HG02870 (cell line): ENCODE results near the gene ATG10.
"Not testable (repeated sequence)": the region's sequence is repeated elsewhere in the genome, so short reads cannot be mapped to it uniquely, and the experiment has no call there.

Experiments used
- ATAC-seq: cut with Tn5 transposase; IDR thresholded peaks from one replicate; pipeline ENCODE4 v1.9.1; 2021; ENCODE audit warnings: mild to moderate bottlenecking, moderate library complexity; ENCODE audit not compliant: unreplicated experiment

The ATG10 gene

DNA sequence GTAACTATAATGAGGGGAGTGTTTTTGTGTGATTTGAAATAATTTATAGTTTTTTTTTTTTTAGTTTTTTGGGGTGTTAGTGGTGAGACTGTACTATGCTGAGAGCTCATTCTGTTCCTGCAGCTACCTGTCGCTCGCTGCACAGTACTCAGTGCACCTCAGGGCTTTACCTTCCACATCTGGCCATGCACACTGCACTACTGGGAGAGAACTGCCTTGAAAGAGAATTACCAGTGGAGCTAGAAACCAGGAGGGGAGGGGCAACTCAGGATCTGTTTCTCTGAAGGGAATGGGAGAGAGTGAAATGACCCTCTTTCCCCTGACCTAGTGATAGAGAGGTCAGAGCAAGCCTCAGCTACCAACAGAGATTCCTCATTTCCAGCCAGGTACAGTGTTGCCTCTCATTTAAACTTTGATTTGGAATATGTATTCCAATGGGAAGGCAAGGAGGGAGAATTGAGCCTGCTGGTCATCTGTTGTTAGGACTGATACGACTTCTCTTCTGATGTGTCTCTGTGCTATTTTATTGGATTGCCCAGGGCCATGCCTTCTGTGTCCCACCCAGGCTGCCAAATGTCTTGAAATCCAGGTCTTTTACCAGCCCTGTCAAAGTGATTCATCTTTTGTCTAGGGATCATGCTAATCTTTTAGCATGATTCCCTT lies 8.9 kb downstream of the ATG10 start:
- no peak for ATAC-seq

DNA sequence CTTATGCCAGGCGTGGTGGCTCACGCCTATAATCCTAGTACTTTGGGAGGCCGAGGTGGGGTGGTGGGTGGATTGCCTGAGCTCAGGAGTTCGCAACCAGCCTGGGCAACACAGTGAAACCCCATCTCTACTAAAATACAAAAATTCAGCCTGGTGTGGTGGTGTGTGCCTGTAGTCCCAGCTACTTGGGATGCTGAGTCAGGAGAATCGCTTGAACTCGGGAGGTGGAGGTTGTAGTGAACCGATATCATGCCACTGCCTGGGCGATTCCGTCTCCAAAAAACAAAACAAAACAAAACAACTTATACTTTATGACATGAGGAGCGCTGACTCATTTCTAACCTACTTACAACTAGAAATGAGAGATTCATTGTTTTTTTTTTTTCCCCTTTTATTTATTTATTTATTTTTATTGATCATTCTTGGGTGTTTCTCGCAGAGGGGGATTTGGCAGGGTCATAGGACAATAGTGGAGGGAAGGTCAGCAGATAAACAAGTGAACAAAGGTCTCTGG lies 10.4 kb downstream of the ATG10 start:
- ATAC-seq, result not testable (repeated sequence)

DNA sequence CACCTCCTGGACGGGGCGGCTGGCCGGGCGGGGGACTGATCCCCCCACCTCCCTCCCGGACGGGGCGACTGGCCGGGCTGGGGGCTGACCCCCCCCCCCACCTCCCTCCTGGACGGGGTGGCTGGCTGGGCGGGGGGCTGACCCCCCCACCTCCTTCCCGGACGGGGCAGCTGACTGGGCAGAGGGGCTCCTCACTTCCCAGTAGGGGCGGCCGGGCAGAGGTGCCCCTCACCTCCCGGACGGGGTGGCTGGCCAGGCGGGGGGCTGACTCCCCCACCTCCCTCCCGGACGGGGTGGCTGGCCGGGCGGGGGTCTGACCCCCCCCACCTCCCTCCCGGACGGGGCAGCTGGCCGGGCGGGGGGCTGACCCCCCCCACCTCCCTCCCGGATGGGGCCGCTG lies 11.3 kb downstream of the ATG10 start:
- ATAC-seq, result not testable (repeated sequence)

DNA sequence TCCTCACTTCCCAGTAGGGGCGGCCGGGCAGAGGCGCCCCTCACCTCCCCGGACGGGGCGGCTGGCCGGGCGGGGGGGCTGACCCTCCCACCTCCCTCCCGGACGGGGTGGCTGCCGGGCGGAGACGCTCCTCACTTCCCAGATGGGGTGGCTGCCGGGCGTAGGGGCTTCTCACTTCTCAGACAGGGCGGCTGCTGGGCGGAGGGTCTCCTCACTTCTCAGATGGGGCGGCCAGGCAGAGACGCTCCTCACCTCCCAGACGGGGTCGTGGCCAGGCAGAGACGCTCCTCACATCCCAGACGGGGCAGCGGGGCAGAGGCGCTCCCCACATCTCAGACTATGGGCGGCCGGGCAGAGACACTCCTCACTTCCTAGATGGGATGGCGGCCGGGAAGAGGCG lies 11.7 kb downstream of the ATG10 start:
- ATAC-seq, result not testable (repeated sequence)

DNA sequence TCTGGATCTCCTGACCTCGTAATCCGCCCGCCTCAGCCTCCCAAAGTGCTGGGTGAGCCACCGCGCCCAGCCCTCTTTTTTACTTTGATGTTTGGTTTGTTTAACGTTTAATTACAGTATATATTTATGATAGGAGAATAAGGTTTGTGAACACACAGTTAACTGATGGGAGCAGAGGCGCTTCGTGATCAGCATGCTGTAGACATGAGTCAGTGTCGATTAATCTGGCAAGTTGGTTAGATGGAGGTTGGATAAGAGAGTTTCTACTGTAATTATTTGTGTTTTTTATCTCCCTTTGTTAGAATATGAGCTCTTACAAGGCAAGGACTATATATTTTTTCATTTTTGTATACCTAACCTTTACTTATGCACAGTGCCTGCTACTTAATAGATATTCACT lies 14.3 kb downstream of the ATG10 start:
- no peak for ATAC-seq

DNA sequence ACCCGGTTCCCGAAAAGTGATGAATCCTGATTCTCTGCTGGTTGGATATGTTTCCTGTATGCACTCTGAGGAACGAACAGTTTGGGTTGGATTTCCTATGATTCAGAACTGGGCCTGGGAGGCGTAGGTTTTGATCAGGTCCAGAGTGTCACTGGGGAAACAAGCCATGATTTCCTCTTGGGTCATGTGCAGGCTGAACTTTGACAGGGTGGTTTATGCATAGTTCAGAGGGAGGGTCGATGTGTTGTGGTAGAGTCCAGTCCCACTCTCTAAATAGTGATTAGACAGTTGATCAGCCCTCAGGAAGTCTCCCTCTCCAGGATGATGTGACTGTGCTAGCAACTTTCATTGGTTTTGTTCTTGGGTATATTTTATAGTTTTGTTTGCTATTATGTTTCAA lies 17.4 kb downstream of the ATG10 start:
- no peak for ATAC-seq

DNA sequence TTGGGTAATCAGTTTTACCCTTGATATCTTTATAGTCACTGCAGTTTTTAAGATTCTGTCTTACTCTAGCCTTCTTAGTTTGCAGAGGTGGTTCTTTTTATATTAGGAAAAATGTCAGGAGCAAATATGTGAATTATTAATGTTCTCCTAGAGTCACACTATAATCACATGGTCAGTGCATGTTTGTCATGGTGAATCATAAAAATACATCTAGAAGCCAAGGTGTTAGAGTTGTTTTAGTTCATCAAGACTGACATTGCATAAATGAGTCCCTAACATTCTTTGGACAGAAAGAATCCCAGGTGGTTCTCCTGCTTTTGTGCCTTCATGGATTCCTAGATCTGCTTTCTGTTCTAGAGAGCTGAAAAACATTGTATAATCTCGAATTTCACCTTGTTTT lies 22.9 kb downstream of the ATG10 start:
- no peak for ATAC-seq

DNA sequence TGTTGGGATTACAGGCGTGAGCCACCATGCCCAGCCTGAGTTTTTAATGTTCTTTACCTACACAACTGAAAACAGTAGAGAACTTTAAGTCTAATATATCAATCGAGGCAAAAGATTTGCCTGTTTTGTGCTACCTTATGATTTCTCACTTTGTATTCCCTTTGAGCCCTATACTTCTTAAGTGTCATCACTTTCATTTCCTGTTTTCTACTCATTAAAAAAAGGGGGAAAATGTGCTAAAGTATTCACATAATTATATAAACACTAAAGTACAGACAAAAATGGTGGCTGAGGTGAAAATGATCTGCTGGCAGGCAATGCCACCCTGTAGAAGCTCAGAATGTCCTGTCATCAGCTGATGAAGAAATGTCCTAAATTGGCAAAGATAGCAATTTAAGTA lies 23.6 kb downstream of the ATG10 start:
- no peak for ATAC-seq

DNA sequence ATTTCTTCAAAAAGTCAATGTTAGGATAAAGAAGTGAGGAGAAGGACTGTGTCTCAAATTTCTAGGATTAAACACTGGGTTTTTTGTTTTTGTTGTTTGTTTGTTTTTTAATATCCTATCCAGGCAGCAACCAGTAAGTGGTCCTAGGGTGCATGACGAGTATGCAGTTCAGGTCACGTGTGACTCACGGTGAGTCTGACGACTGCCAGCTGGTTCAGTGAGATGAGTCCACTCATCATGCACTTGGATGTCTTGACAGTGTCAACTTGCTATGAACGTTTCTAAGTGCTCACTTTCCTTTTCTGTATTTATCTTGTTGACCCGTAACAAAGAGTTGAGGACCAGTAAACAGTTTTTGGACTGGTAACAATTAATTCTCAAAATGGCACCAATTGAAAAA lies 32.7 kb downstream of the ATG10 start:
- ATAC-seq, result no peak

DNA sequence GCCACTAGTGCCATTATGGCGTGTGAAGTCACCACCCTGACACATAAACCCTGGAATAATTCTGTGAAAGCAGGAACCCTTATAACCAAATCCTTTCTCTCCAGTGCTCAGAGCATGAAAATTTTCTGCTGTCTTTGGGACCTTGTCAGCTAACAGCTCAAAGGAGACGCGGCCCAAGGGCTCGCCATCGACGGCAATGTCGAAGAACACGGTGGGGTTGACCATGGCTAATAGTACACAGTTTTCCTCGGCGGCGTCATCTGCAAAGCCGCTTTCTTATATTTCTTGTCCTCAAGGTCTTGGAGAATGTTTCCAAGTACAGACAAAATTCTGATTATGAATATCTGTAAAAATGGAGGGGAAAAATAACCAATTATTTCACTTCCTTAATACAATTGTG lies 38.0 kb downstream of the ATG10 start:
- not testable (repeated sequence) for ATAC-seq

DNA sequence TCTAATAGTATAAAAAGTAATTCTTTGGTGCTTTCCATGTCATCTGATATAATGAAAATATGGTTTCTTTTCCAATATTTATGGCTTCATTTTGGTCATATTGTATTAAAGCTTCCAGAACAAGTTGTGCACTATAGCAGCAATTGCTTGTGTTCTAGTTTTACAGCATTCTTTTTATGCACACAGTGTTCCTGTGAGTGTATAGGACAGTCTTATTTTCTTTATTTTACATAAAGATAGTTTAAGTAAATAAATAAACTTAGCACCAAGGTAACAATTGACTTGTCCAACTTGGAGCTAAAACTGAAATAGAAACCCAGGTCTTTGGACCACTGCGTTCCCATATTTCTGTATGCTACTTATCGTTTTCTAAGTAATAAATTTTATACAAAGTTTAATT lies 38.9 kb downstream of the ATG10 start:
- no peak for ATAC-seq

DNA sequence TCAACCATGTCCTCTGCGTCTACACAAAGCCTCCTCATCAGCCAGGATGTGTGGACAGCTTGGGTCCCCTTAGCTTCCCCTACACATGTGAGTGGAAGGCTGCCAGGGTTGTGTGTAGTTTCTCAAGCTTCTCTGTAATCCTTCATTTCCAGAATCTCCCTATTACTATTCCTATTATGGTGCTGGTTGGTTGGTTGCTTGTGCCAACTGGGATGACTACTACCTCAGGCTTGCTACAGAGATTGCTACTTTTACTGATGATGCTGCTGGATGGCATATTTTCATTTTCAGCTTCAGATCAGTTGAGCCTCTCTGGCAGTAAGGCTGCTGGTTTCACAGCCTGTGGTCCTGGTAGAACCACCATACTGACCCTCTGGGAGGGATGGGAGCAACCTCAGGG lies 39.9 kb downstream of the ATG10 start:
- ATAC-seq, result no peak

DNA sequence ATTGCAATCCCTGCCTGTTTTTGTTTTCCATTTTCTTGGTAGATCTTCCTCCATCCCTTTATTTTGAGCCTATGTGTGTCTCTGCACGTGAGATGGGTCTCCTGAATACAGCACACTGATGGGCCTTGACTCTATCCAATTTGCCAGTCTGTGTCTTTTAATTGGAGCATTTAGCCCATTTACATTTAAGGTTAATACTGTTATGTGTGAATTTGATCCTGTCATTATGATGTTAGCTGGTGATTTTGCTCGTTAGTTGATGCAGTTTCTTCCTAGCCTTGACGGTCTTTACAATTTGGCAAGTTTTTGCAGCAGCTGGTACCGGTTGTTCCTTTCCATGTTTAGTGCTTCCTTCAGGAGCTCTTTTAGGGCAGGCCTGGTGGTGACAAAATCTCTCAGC lies 42.8 kb downstream of the ATG10 start:
- ATAC-seq, result not testable (repeated sequence)

DNA sequence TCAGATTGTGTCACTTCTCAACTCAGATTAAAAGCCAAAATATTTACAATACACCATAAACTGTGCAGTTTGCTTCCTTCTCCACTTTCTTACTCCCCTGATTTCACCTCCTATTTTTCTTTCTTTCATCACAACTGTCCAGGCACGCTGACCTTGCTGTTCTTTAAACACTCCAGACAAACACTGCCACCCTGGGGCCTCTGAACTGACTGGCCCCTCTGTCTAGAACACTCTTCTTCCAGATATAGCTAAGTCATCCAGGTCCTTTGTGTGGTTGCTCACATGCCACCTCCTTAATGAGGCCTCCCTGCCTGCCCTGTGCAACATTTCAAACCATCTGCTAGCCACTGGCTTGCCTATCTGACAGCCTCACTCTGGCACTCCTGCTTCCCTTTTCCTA lies 46.6 kb downstream of the ATG10 start:
- ATAC-seq, result no peak

DNA sequence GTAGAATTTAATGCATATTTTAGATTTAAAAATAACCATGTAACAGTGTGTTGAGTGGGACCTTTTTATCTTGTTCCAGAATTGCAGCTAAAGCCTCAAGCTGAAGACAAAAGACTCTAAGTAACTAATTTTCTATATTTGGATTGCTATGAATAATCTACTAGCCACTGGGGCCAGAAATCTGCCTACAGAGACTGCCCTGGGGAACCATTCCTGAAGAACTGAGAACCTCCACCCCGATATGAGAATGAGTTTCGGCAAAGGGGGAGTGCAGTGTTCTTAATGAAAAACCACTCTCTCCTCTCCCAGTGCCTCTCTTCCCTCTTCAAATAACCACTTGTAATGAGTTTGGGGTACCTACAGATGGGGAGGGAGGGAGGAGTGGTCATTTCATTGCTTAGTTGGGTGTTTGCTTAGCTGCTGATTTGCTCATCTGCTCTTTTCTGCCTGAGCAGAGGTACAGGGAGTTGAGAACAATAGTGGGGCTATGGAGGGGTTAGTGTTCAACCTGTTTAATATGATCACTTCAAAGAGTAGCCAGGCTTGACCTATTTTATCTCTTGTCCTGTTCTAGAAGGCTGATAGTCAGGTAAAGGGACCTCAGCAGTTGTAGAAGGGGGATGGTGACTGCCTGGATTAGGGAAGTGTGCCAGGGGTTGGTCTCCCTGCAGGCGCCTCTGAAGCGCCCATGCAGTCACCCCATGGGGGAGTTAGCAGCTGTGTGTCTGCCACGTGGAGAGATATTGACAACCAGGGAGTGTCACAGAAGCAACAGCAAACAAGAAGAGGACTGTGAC lies 47.7 kb downstream of the ATG10 start:
- no peak for ATAC-seq

DNA sequence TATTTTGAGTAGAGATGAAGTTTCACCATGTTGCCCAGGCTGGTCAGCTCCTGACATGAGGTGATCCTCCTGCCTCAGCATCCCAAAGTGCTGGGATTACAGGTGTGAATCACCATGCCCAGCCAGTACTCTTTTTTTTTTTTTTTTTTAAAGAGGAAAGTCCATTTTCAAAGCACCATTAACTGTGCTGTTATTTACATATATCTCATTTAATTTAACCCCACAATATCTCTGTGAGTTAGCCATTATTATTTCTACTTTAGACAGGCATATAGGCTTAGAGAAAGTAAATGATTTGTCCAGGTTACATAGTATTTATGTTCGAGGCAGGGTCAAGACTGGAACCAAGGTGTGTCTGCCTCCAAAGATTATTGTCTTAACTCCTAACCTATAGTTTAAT lies 50.7 kb downstream of the ATG10 start:
- no peak for ATAC-seq

DNA sequence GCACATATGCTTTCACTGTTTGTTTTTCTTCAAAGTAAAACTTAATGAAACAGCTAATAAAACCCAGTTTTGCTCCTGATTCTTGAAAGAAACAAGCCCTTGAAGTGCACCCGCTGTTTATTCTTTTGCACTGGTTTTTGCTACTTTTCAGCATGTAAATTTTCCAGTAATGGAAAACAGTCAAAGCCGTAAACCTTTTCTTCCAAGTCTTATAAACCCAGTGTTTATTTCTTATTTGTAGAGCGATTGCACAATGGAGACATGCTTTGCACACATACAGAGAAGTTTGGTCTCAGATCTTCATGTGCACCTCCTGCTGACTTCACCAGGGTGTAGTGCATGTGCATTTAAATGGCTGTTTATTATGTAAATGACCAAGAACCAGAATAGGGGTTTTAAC lies 51.8 kb downstream of the ATG10 start:
- ATAC-seq, result no peak

DNA sequence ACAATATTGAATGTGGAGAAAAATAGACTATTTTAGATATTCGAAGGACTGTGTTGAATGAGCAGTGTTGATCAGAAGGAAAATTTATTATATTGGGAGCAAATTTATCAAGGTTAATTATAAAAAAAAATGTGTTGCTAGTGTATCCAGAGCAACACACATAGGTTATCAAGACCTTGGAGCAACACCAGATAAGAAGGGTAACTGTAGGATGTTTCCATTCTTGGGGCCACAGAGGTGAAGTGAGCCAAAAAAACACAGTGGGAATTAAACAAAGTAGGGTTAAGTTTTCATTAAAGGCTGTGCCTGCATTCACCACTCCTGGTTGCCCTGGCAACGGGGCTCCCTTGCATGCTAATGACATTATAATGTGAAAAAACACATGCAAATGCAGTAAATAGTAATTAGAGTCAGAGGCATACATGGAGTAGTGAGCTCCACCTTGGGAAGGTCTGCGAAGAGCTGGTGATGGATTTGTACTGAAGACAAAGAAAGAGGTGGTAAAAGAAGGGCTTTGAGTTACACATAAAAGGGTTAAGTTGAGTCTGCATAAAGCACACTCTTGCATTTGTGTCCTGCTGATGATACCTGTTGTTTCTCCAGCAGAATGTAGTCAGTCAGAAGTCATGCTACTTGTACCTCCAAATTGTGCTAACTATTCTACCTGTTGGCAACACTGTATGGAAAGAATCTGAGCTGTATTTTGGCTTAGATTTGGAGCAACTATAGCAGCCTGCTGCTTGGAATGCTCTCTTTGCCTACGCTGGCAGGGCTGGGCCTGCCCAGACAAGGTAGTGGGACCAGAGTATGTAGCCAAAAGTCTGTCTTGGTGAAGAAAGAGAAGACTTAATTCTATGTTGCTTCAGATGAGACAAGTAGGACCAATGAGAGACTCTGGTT lies 59.6 kb downstream of the ATG10 start:
- ATAC-seq, result no peak

DNA sequence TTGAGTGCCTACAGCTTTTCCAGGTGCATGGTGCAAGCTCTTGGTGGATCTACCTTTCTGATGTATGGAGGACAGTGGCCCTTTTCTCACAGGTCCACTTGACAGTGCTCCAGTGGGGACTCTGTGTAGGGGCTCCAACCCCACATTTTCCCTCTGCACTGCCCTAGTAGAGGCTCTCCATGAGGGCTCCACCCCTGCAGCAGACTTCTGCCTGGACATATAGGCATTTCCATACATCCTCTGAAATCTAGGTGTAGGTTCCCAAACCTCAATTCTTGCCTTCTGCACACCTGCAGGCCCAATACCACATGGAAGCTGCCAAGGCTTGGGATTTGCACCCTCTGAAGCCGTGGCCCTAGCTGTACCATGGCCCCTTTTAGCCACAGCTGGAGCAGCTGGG lies 71.1 kb downstream of the ATG10 start:
- ATAC-seq, result not testable (repeated sequence)

DNA sequence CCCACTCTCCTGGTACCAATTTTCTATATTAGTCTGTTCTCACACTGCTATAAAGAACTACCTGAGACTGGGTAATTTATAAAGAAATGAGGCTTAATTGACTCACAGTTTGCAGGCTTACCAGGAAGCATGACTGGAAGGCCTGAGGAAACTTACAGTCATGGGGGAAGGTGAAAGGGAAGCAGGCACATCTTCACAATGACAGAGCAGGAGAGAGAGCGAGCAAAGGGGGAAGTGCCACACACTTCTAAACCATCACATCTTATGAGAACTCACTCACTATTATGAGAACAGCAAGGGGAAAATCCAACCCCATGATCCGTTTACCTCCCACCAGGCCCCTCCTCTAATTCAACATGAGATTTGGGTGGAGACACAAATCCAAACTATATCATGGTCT lies 72.2 kb downstream of the ATG10 start:
- no peak for ATAC-seq

DNA sequence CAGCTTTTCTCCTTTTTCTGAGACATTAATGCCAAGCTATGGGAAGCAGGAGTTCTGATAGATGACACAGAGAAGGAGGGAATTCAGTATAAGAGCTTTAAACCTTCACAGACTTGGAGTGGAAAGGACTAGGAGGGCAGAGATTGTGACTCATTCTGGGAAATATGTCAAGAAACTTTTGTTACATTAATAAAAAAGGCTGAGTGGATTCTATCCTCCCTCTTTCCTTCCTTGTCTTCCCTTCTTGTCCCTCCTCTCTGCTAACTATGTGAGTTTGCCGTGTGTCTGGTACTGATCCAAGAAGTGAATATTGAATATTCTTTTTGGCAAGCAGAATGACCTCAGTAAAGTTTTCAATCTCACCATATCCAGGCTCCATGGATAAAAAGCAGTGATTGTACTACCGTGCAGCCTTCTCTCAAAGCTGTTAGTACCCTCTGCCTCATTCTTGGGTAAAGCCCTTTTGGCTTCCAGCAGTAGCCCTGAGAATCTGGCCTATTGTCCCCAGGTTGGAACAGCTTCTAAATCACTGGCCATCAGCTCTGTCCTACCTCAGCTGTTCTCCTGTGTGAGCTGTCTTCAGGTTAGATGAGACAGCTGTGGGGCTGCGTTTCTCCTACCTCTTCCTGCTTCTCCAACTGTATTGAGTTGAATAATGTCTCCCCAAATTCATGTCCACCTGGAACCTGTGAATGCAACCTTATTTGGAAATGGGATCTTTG lies 73.9 kb downstream of the ATG10 start:
- ATAC-seq, result no peak
